Stimulated activated CD4-positive, alpha-beta T cell treated with anti-CD3 and anti-CD28 coated beads, Interleukin-2, amount 100 ng/mL, for 24 hours (primary cell): ENCODE measurements around the gene LRMDA.

Source experiments
- DNase-seq, 2 donors: peaks; one replicate each; pipeline ENCODE4 v3.0.0-alpha.2; 2020

Gene LRMDA

GRCh38 chr10:76436401-76436811 lies 1005.0 kb downstream of the LRMDA start:
- DNase-seq, result no peak

- DNase-seq, result no peak
Observed at GRCh38 chr10:76436981-76437380, 1005.6 kb downstream of the LRMDA start.

GRCh38 chr10:76440426-76440825 lies 1009.0 kb downstream of the LRMDA start:
- no peak for DNase-seq

- DNase-seq, result no peak
Observed at GRCh38 chr10:76442113-76442512, 1010.7 kb downstream of the LRMDA start.

GRCh38 chr10:76444034-76444800 lies 1012.8 kb downstream of the LRMDA start:
- no peak for DNase-seq

GRCh38 chr10:76447578-76447977 lies 1016.2 kb downstream of the LRMDA start:
- DNase-seq, result no peak

GRCh38 chr10:76451911-76452310 lies 1020.5 kb downstream of the LRMDA start:
- DNase-seq, result no peak

- no peak for DNase-seq
Observed at GRCh38 chr10:76453332-76453731, 1021.9 kb downstream of the LRMDA start.

GRCh38 chr10:76453997-76454396 lies 1022.6 kb downstream of the LRMDA start:
- no peak for DNase-seq

GRCh38 chr10:76454506-76455140 lies 1023.2 kb downstream of the LRMDA start:
- DNase-seq, result no peak

- DNase-seq, result no peak
Observed at GRCh38 chr10:76456197-76456596, 1024.8 kb downstream of the LRMDA start.

GRCh38 chr10:76459016-76459730 lies 1027.7 kb downstream of the LRMDA start:
- DNase-seq, result no peak

- DNase-seq, result no peak
Observed at GRCh38 chr10:76461024-76461423, 1029.6 kb downstream of the LRMDA start.

GRCh38 chr10:76463111-76463510 lies 1031.7 kb downstream of the LRMDA start:
- no peak for DNase-seq

- DNase-seq, result no peak
Observed at GRCh38 chr10:76466836-76467503, 1035.5 kb downstream of the LRMDA start.

GRCh38 chr10:76469675-76470074 lies 1038.3 kb downstream of the LRMDA start:
- DNase-seq, result no peak

GRCh38 chr10:76479103-76479790 lies 1047.8 kb downstream of the LRMDA start:
- DNase-seq, result no peak

GRCh38 chr10:76481178-76481577 lies 1049.8 kb downstream of the LRMDA start:
- DNase-seq, result no peak

- DNase-seq, result no peak
Observed at GRCh38 chr10:76487582-76487981, 1056.2 kb downstream of the LRMDA start.

GRCh38 chr10:76488602-76489001 lies 1057.2 kb downstream of the LRMDA start:
- DNase-seq, result no peak

- no peak for DNase-seq
Observed at GRCh38 chr10:76491216-76491615, 1059.8 kb downstream of the LRMDA start.

GRCh38 chr10:76492026-76492425 lies 1060.6 kb downstream of the LRMDA start:
- DNase-seq, result no peak
